ENCODE measurements around the gene SBF2. TPM values are rescaled to one million over a fixed set of nuclear protein-coding genes. Genes with fewer than 3 reads are reported as not detected.

The SBF2 gene
- total and polyA plus RNA-seq, 9 of the 15 experiments (the other 6 are each of a cell fraction or from before 2014, with no cell fraction given): 0.80 to 9.5 (median 5.0) TPM

GRCh38 chr11:9992306-9992705, 301.7 kb downstream of the SBF2 start (continued):
- no peak for TF ChIP-seq HOMEZ (CRISPR knock-in tag; IDR thresholded peaks at IDR 0.05)
- no peak for TF ChIP-seq NR2C1 (IDR thresholded peaks at IDR 0.05)
- no peak for TF ChIP-seq NR2C1 (tag; IDR thresholded peaks at IDR 0.05)
- no peak for TF ChIP-seq CBX5 (IDR thresholded peaks at IDR 0.05; ENCODE audit: borderline replicate concordance, low read depth)
- no peak for TF ChIP-seq ELK3 (CRISPR knock-in tag; IDR thresholded peaks at IDR 0.05)
- no peak for TF ChIP-seq ZNF780A (CRISPR knock-in tag; IDR thresholded peaks at IDR 0.05)

- ATAC-seq: no peak
- intact Hi-C loops (cut with micrococcal nuclease): loop anchor here (2.0 to 5.0 kb wide), 3 partner anchors 87 to 332 kb away; no protein-coding TSS in a partner anchor
- TF ChIP-seq PHF8 (IDR thresholded peaks at IDR 0.05; ENCODE audit: borderline replicate concordance, low read length) (no peak), KLF13 (tag; IDR thresholded peaks at IDR 0.05; ENCODE audit: borderline replicate concordance, low read depth) (no peak), TCF3 (CRISPR knock-in tag; IDR thresholded peaks at IDR 0.05) (no peak), E2F3 (CRISPR knock-in tag; IDR thresholded peaks at IDR 0.05) (no peak), GATA2 (CRISPR knock-in tag; IDR thresholded peaks at IDR 0.05) (peak; percentile 69), C11orf30 (IDR thresholded peaks at IDR 0.05; ENCODE audit: low read depth) (no peak), CTCF (IDR thresholded peaks at IDR 0.05 in 2 of 3, conservative IDR thresholded peaks at IDR 0.05 in 1 of 3; ENCODE audit: insufficient read depth in 2 of 3, low read depth in 1 of 3, low read length in 3 of 3) (peak in 1 of 3 experiments; percentile 17; a peak in 1 of 6 replicates), MIER1 (IDR thresholded peaks at IDR 0.05; ENCODE audit: low read depth) (peak; percentile 49; the same call in 1 of the 2 replicates), EHMT2 (IDR thresholded peaks at IDR 0.05) (peak; percentile 41; the same call in 1 of the 2 replicates), RAD21 (CRISPR knock-in tag; conservative IDR thresholded peaks at IDR 0.05 in 1 of 2, IDR thresholded peaks at IDR 0.05 in 1 of 2) (peak; percentile 43 to 61)
Observed at GRCh38 chr11:9990221-9990973, 303.6 kb downstream of the SBF2 start.

More at GRCh38 chr11:9990221-9990973, 303.6 kb downstream of the SBF2 start:
- Histone ChIP-seq H3K79me2 (ENCODE audit: control insufficient read depth, insufficient read depth, low read length) (no peaks in the 10 kb centered on the region), H4K20me1 (replicated peaks; ENCODE audit: control insufficient read depth, insufficient read depth, low read length) (no peaks in the 10 kb centered on the region), H3K9me1 (ENCODE audit: control insufficient read depth, insufficient read depth, low read length) (no peaks in the 10 kb centered on the region), H3K9ac (ENCODE audit: insufficient read depth in 1 of 2, low read depth in 2 of 2, low read length in 2 of 2) (no peak overlapping the region), H3K4me3 (no peak overlapping the region), H3K9me3 (replicated peaks; ENCODE audit: control insufficient read depth, insufficient read depth, low read depth, low read length) (no peaks in the 10 kb centered on the region), H3K27ac (ENCODE audit: extremely low read depth, low read depth, low read length) (no peak overlapping the region), H3K27me3 (ENCODE audit: control insufficient read depth in 2 of 2, insufficient read depth in 2 of 2, low read length in 2 of 2) (no peaks in the 10 kb centered on the region), H2AFZ (ENCODE audit: low read depth, low read length) (no peak overlapping the region), H3K4me2 (ENCODE audit: insufficient read depth, low read length) (no peak overlapping the region), H3K36me3 (ENCODE audit: control insufficient read depth, insufficient read depth, low read length) (no peaks in the 10 kb centered on the region), H3K4me1 (replicated peaks in 1 of 2; ENCODE audit: control insufficient read depth in 2 of 2, insufficient read depth in 2 of 2, low read length in 2 of 2) (no peaks in the 10 kb centered on the region)
- 13% methylated on average over 4 of the region's 4 CpGs for WGBS (ENCODE audit: insufficient coverage, low coverage, missing lambda C conversion rate)
- in situ Hi-C loops (cut with MboI): no loop called here
- no peak for DNase-seq (ENCODE audit: extremely low read depth in 1 of 4, low spot score in 3 of 4)
- CTCF ChIA-PET (ENCODE audit: low intra/inter-chr PET ratio): interaction anchor here (0.5 to 0.7 kb wide), 2 partner anchors 190 to 332 kb away, joined by 3 read pairs; no protein-coding TSS in a partner anchor
- no TSS peak for BruUV-seq (replicated peaks)
- POLR2A ChIA-PET: no interaction called here
- FAIRE-seq: no peak
